Loucy (cell line): ENCODE data around the gene SMIM14.

ENCODE experiments used
- EZH2phosphoT487 ChIP-seq: fragments of 200-600 bp; IDR thresholded peaks from 2 replicates; pipeline ENCODE4 v1.6.1; 2018; ENCODE audit warnings: antibody characterized with exemption, mild to moderate bottlenecking, moderate library complexity, borderline replicate concordance
- TF ChIP-seq, protein P1 (sequence below): fragments of 200-600 bp; sonication (generic); conservative IDR thresholded peaks from 2 replicates; pipeline ENCODE4 v1.5.1; 2014; ENCODE audit warnings: mild to moderate bottlenecking, antibody characterized with exemption, low read length

GRCh38 chr4:39626913-39627312, 11.8 kb downstream of the SMIM14 start:
- TF ChIP-seq, protein P1, sequence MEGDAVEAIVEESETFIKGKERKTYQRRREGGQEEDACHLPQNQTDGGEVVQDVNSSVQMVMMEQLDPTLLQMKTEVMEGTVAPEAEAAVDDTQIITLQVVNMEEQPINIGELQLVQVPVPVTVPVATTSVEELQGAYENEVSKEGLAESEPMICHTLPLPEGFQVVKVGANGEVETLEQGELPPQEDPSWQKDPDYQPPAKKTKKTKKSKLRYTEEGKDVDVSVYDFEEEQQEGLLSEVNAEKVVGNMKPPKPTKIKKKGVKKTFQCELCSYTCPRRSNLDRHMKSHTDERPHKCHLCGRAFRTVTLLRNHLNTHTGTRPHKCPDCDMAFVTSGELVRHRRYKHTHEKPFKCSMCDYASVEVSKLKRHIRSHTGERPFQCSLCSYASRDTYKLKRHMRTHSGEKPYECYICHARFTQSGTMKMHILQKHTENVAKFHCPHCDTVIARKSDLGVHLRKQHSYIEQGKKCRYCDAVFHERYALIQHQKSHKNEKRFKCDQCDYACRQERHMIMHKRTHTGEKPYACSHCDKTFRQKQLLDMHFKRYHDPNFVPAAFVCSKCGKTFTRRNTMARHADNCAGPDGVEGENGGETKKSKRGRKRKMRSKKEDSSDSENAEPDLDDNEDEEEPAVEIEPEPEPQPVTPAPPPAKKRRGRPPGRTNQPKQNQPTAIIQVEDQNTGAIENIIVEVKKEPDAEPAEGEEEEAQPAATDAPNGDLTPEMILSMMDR, result no peak
- TF ChIP-seq EZH2phosphoT487, result no peak
